GM21737 (cell line): ENCODE results near the gene OPTN.
"Not testable (repeated sequence)": the region's sequence is repeated elsewhere in the genome, so short reads cannot be mapped to it uniquely, and the experiment has no call there.

Source experiments
- ATAC-seq: cut with Tn5 transposase; IDR thresholded peaks from one replicate; pipeline ENCODE4 v1.9.1; 2021; ENCODE audit warnings: mild to moderate bottlenecking, moderate library complexity; ENCODE audit not compliant: unreplicated experiment

Gene OPTN

DNA sequence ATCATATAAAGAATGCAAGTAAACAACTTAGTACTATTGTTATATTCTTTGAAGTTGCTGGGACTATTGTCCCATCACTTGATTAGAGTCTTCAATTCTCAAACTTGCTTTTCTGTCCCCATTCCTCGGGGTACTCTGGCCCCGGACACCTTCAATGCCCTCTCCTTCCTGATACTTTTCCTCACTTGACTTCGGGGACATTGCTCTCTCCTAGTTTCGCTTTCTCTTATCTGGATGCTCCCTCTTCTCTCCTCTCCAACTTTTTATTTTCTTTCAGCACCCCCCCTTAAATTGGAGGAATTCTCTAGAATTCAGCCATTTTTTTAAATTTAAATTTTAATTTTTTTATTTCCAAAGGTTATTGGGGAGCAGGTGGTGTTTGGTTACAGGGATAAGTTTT lies 10.6 kb upstream of the OPTN start:
- no peak for ATAC-seq

DNA sequence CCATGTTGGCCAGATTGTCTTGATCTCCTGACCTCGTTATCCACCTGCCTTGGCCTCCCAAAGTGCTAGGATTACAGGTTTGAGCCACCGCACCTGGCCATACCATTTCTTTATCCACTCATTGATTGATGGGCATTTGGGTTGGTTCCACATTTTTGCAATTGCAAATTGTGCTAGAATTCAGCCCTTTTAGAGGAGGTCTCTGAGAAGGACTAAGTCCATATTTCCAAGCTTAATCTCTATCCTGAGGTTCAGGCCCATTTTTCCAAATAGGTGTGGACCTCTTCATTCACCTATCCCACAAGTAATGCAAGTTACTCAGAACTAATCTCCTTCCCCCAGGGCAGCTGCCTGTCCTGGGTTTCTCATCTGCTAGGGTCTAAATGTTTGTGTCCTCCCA lies 9.7 kb upstream of the OPTN start:
- no peak for ATAC-seq

- no peak for ATAC-seq
These were observed 8.2 kb upstream of the OPTN start for GRCh38 chr10:13091801-13092200.

DNA sequence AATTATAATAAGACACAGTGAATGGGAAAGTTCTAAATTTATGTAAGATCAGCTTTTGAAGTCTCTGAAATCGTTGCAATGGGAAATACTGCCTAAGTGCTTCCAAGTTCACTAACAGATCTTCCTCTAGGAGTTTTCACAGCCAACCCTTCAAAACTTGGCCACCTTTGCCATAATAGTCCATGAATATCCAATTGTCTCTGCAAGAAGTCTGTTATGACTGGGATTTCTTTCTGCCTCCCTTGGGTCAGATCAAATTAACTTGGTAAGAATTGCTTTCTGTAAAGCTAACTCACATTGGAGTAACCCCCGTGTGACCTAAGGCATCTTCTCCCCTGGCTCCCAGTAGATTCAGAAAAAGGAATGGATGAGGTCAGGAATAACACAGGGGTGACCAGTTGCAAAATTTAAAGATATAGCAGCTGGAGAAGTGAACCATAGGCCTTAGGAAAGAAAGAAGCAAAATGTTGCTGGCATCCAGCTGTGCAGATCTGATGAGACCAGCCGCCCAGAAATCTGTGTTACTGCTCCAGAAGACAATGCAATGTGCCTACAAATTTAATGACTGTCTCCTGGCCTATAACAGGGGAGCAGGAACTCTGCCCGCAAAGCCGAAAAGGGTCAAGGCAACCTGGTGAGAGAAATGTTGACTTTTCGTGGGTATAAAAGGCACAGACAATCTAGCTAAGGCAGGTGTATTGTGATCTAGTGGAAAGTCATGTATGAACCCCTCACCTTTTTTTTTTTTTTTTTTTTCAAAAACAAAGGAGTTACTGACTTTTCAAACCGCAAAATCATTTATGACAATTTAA lies 7.5 kb upstream of the OPTN start:
- ATAC-seq: no peak

DNA sequence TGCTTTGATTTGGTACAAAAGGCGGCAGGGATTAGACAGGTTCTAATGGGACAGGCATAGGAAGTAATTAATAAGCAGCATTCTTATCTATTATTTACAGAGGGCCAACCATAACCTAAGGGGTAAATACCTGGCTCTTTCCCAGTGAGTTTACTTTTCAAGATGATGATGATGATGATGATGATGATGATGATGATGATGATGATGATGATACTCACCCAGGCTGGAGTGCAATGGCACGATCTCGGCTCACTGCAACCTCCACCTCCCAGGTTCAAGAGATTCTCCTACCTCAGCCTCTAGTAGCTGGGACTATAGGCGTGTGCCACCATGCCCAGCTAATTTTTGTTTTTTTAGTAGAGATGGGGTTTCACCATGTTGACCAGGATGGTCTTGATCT lies 5.9 kb upstream of the OPTN start:
- ATAC-seq: not testable (repeated sequence)

DNA sequence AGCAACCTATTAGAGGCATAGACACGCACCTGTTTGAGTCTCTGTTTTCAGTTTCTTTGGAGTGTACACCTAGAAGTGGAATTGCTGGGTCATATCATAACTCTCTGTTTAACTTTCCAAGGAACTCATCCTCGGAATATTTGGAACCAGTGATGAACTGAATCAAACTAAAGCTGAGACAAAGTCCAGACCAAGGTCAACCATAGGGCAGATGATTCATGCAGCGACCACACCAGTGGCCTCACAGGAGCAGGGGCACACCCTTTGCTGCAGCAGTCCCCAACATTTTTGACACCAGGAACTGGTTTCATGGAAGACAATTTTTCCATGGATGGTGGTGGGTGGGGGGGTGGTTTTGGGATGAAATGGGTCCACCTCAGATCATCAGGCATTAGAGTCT lies 4.9 kb upstream of the OPTN start:
- ATAC-seq: no peak

DNA sequence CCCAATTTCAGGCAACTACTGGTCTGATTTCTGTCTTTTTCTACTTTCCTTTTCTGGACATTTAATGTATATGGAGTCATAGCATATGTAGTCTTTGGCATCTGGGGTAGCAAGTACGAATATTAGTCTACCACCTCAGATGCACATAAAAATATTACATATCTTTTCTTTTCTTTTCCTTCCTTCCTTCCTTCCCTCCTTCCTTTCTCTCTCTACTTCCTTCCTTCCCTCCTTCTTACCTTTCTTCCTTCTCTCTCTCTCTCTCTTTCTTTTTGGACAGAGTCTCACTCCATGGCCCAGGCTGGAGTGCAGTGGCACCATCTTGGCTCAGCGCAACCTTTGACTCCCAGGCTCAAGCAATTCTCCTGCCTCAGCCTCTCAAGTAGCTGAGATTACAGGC lies 4.0 kb upstream of the OPTN start:
- no peak for ATAC-seq

GRCh38 chr10:13099144-13099665 lies 758 bp upstream of the OPTN start:
- ATAC-seq: peak; percentile 30

- peak; percentile 26 for ATAC-seq
These were observed 659 bp downstream of the OPTN start for GRCh38 chr10:13100349-13101294.

DNA sequence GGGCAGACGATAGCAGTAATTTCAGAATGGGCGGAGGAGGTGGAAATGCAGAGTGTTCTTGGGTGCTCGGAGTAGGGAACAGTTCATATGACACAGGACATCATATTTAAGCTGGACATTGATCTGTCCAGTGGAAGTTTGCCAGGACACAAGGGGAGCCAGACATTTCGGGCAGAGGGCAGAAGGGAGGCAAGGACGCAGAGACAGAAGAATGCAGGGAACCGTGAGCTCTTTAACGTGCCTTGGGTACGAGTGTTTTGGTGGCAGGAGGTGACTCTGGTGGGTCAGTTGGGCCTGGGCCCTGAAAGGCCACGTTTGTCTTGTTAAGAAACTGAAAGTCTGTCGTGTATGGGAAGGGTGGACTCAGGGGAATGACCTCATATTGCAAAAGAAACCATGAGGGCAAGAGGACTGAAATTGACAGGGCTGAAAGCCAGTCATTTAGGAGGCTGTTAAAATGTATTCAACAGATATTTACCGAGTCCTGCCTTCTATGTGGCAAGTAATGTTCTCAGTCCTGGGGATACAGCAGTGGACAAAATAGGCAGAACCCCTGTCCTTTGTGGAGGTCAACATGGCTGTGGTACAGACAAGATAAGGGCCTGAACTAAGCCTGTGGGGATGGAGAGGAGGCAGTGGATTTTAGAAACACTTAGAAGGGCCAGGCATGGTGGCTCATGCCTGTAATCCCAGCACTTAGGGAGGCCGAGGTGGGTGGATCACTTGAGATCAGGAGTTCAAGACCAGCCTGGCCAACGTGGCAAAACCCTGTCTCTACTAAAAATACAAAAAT lies 2.2 kb downstream of the OPTN start:
- no peak for ATAC-seq

- no peak for ATAC-seq
These were observed 3.6 kb downstream of the OPTN start for GRCh38 chr10:13103554-13103953.

DNA sequence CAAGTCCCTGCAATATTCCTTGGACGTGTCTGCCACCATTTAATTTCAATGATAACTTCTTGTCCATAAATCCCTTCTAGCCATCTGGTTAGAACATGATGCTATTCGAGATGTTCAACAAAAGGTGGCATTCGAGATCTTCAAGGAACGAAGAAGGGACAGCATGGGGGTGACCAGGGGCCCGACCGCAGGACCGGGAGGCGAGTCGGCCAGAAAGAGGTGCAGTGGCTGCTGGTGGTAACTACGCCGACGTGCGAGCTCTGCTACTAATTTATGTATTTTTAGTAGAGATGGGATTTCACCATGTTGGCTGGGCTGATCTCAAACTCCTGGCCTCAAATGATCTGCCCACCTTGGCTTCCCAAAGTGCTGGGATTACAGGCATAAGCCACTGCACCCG lies 4.7 kb downstream of the OPTN start:
- no peak for ATAC-seq

GRCh38 chr10:13105184-13105583 lies 5.2 kb downstream of the OPTN start:
- no peak for ATAC-seq

DNA sequence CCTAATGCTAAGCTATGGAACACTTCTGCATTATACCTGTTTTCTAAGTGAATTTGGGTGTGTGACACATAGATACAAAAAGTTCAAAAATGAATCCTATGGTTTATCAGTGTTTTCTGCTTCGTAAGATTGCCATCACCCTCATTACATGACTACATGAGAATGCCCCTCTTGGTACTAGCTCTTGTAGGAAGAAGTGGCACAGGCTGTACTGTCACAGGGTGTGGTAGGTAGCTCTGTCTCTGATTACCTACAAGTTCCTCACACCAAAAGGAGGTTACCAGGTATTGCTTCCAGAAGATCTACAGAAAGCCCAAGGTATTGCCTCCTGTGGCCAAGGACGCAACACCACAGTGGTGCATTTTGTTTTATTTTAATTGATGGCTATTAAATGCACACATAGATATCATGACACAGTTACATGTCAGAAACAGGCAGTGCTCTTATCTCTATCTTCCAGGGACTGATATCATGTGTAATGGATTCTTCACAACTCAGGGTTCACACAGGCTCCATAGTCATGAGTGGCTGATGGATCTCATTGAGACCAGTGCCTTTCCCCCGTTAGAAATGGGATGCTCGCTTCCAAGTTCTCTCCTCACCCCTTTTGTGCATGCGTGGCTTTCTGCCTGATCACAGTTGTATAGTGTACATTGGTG lies 6.6 kb downstream of the OPTN start:
- ATAC-seq: no peak

DNA sequence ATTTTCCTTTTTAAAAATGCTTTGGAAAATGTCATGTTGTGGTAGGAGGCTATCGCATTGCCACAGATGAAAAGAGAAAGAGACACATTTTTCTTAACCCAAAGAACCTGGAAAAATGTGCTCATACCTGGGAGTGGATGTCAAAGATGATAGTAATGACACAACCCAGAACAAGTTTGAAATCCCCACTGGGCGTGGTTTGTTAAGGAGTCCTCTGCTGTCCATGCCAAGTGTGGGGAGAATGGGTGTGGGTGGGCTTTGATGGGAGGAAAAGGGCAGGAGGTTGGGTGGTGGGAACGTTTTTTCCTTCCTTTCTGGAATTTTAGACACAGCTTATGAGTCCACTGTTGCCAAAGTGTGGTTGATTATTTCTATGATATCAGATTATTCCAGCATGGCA lies 10.9 kb downstream of the OPTN start:
- ATAC-seq: no peak

GRCh38 chr10:13113544-13113943 lies 13.6 kb downstream of the OPTN start:
- no peak for ATAC-seq

- no peak for ATAC-seq
These were observed 16.2 kb downstream of the OPTN start for GRCh38 chr10:13115832-13116803.

DNA sequence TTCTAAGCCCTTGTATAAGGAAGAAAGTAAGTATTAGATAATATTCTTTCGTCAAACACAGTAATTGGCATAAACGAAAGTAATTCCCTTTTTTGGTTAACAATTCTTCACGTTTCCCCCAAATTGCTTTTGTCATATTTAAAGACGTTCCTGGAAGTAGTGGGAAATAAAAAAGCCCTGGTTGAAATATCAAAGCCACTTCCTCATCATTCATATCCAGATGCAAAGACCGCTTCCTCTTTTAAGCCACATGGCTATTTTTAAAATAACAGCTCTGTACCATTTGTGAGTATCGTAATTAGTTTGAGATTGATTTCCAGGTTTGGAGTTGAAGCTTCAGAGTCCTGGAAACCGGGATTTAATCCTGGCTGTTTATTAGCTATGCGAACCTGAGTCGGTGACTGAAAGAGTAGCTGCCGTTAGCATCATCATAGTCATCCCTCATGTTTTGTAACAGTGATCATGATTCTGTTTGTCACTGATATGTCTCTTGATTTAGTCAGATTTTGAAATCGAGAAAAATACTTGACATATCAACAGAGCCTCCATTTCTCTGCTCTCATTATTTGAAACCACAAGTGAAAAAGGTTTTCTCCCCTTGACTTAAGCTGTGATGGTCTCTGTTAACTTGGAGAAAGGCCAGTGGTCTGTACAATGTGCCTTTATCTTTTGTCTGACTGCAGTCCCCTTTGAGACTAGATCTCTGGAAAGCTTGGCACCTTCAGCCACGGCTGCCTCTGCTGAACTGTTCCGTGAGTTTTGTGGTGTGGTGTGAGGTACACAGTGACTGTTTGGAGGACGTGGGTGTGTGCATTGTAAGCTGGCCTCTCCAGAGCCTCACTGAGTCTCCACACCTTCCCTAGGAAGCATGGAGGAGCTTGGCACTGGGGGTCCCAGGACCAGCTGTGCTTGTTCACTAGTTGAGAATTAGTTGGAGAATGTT lies 18.1 kb downstream of the OPTN start:
- ATAC-seq: no peak
